Fibroblast of lung (primary cell): ENCODE results near the gene SLC6A4. TPM values are rescaled to one million over a fixed set of nuclear protein-coding genes. Genes with fewer than 3 reads are reported as not detected.
A peak's percentile ranks its signal among the peaks of the same experiment; 100 is the strongest.

Experiments
- DNase-seq, 2 donors: peaks; one replicate each; pipeline versions ENCODE4 v3.0.0 to v3.0.0-alpha.2; 2010; ENCODE audit warnings: low read depth in 2 of 2
- H2AFZ ChIP-seq: 2 replicates; pipeline ENCODE4 v1.5.1; 2012; ENCODE audit warnings: low read length, control low read depth, inconsistent platforms
- H3K27ac ChIP-seq: 2 replicates; pipeline ENCODE4 v1.5.1; 2011; ENCODE audit warnings: low read length, control low read depth; ENCODE audit not compliant: insufficient read depth
- H3K27me3 ChIP-seq: 2 replicates; pipeline ENCODE4 v1.5.1; 2011; ENCODE audit warnings: mild to moderate bottlenecking, low read length; ENCODE audit not compliant: control insufficient read depth, insufficient read depth
- H3K36me3 ChIP-seq: 2 replicates; pipeline ENCODE4 v1.5.1; 2011; ENCODE audit warnings: low read length; ENCODE audit not compliant: control insufficient read depth, insufficient read depth
- H3K4me1 ChIP-seq: 2 replicates; pipeline ENCODE4 v1.5.1; 2011; ENCODE audit warnings: low read length; ENCODE audit not compliant: control insufficient read depth, insufficient read depth; ENCODE audit errors: extremely low read depth
- H3K4me2 ChIP-seq: 2 replicates; pipeline ENCODE4 v1.5.1; 2011; ENCODE audit warnings: low read length, control low read depth; ENCODE audit not compliant: insufficient read depth; ENCODE audit errors: extremely low read depth
- H3K4me3 ChIP-seq, 4 experiments: fragments of 200-600 bp in 1 of 4; sonication (generic) in 1 of 4; replicated peaks in 1 of 4; 2 replicates each; pipeline ENCODE4 v1.5.1; 2011 to 2016; ENCODE audit warnings: low read length in 4 of 4, low read depth in 3 of 4, mild to moderate bottlenecking in 3 of 4, control low read depth in 2 of 4, inconsistent platforms in 1 of 4, mixed read lengths in 1 of 4; ENCODE audit not compliant: insufficient read depth in 1 of 4; ENCODE audit errors: control extremely low read depth in 1 of 4
- H3K79me2 ChIP-seq: 2 replicates; pipeline ENCODE4 v1.5.1; 2012; ENCODE audit warnings: mild to moderate bottlenecking, low read length, inconsistent platforms; ENCODE audit not compliant: control insufficient read depth, insufficient read depth
- H3K9ac ChIP-seq: 2 replicates; pipeline ENCODE4 v1.5.1; 2011; ENCODE audit warnings: mild to moderate bottlenecking, low read length, control low read depth; ENCODE audit not compliant: insufficient read depth
- H3K9me3 ChIP-seq: 2 replicates; pipeline ENCODE4 v1.5.1; 2012; ENCODE audit warnings: low read depth, low read length; ENCODE audit not compliant: control insufficient read depth, insufficient read depth
- H4K20me1 ChIP-seq: 2 replicates; pipeline ENCODE4 v1.5.1; 2011; ENCODE audit warnings: low read length; ENCODE audit not compliant: control insufficient read depth, insufficient read depth; ENCODE audit errors: extremely low read depth
- EZH2 ChIP-seq: IDR thresholded peaks from 2 replicates; pipeline ENCODE4 v1.5.1; 2012; ENCODE audit warnings: low read length, control low read depth, mild to moderate bottlenecking; ENCODE audit errors: missing control alignments
- polyA plus RNA-seq, 2 donors: library from polyadenylated mRNA; depleted of rRNA in 1 of 2; stranded (reverse) in 1 of 2; unstranded in 1 of 2; fragments of >200 nt; gene quantifications; 2 replicates each; pipeline ENCODE4 v1.2.1, GENCODE V29; 2011 to 2012; ENCODE audit warnings: missing spikeins in 1 of 2
- total RNA-seq: library from RNA; depleted of rRNA; stranded (reverse); fragments of >200 nt; gene quantifications from 2 replicates; pipeline ENCODE4 v1.2.1, GENCODE V29; 2014
- TF ChIP-seq, protein P1 (sequence below), 2 donors: IDR thresholded peaks in 1 of 2; conservative IDR thresholded peaks in 1 of 2; 1 replicate in 1 of 2; 2 replicates in 1 of 2; pipeline ENCODE4 v1.5.1; 2011 to 2012; ENCODE audit warnings: low read length in 2 of 2, control low read depth in 1 of 2, inconsistent platforms in 1 of 2, low read depth in 1 of 2, mild to moderate bottlenecking in 1 of 2

The SLC6A4 gene
- total and polyA plus RNA-seq, 2 donors (not counting 1 experiment from before 2014, with no cell fraction given) = not detected

DNA sequence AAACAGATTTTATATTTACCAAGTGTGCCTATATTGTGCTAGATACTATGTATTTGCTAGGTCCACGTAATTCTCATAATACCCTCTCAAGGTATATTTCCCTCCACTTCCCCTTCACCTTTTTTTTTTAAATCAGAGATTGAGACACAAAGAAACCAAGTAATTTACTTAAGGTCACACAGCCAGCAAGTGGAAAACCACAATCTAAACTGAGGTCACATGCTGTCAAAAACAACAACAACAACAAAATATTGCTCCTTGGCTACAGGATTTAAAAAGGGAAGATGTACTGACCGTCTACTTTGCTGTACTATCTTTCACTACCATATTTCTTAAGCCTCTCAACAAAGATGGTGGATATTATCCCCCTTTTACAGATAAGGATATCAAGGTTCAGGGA is 40.4 kb upstream of the SLC6A4 start:
- Histone ChIP-seq H4K20me1 (no peaks in the 10 kb centered on the region), H3K4me1 (no peaks in the 10 kb centered on the region), H3K27ac (no peak overlapping the region), H3K36me3 (peaks cover 7% of the 10 kb centered on the region), H3K4me3 (no peak overlapping the region), H3K9me3 (no peaks in the 10 kb centered on the region), H3K27me3 (no peaks in the 10 kb centered on the region), H3K79me2 (no peaks in the 10 kb centered on the region), H3K4me2 (no peak overlapping the region), H3K9ac (no peak overlapping the region), H2AFZ (no peak overlapping the region)
- no peak for TF ChIP-seq EZH2
- TF ChIP-seq, protein P1, sequence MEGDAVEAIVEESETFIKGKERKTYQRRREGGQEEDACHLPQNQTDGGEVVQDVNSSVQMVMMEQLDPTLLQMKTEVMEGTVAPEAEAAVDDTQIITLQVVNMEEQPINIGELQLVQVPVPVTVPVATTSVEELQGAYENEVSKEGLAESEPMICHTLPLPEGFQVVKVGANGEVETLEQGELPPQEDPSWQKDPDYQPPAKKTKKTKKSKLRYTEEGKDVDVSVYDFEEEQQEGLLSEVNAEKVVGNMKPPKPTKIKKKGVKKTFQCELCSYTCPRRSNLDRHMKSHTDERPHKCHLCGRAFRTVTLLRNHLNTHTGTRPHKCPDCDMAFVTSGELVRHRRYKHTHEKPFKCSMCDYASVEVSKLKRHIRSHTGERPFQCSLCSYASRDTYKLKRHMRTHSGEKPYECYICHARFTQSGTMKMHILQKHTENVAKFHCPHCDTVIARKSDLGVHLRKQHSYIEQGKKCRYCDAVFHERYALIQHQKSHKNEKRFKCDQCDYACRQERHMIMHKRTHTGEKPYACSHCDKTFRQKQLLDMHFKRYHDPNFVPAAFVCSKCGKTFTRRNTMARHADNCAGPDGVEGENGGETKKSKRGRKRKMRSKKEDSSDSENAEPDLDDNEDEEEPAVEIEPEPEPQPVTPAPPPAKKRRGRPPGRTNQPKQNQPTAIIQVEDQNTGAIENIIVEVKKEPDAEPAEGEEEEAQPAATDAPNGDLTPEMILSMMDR (conservative IDR thresholded peaks at IDR 0.05 in 1 of 2, IDR thresholded peaks at IDR 0.05 in 1 of 2; ENCODE audit: low read depth in 1 of 2, low read length in 2 of 2) = no peak
- no peak for DNase-seq

DNA sequence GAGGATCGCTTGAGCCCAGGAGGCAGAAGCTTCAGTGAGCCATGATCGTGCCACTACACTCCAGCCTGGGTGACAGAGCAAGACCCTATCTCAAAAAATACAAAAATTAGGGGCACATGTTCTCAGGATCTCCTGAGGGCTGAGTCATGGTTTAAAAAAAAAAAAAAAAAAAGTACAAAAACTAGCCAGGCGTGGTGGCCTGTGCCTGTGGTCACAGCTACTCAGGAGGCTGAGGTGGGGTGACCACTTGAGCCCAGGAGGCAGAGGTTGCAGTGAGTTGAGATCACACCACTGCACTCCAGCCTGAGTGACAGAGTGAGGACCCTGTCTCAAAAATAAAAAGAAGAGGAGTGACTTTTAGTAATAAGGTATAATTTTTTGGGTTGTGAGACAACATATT is 39.4 kb upstream of the SLC6A4 start:
- H2AFZ ChIP-seq = no peak overlapping the region
- DNase-seq = no peak
- H3K9me3 ChIP-seq = no peaks in the 10 kb centered on the region
- no peaks in the 10 kb centered on the region for H4K20me1 ChIP-seq
- no peak overlapping the region for H3K4me3 ChIP-seq
- no peaks in the 10 kb centered on the region for H3K4me1 ChIP-seq
- H3K27me3 ChIP-seq = no peaks in the 10 kb centered on the region
- H3K79me2 ChIP-seq = no peaks in the 10 kb centered on the region
- H3K4me2 ChIP-seq = no peak overlapping the region
- TF ChIP-seq, protein P1 (conservative IDR thresholded peaks at IDR 0.05 in 1 of 2, IDR thresholded peaks at IDR 0.05 in 1 of 2; ENCODE audit: low read depth in 1 of 2, low read length in 2 of 2) = no peak
- TF ChIP-seq EZH2 = no peak
- H3K27ac ChIP-seq = no peak overlapping the region
- H3K36me3 ChIP-seq = peaks cover 7% of the 10 kb centered on the region
- no peak overlapping the region for H3K9ac ChIP-seq

DNA sequence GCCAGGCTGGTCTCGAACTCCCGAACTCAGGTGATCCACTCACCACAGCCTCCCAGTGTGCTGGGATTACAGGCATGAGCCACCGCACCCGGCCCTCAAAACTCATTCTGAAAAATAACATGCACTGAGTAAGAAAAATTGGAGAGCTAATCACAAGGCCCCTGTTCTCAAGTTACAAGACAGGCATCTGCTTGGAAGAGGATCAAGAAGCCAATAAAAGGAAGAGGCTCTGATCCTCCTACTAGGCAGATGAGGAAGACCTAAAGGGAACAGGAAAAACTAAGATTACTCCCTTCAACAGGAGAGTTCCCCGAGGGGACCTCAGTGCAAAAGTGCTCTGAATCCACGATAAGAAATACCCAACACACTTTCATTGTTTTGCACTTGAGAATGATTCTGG is 37.9 kb upstream of the SLC6A4 start:
- H3K4me1 ChIP-seq = no peaks in the 10 kb centered on the region
- H3K79me2 ChIP-seq = no peaks in the 10 kb centered on the region
- no peaks in the 10 kb centered on the region for H4K20me1 ChIP-seq
- H3K4me3 ChIP-seq = no peak overlapping the region
- peaks cover 7% of the 10 kb centered on the region for H3K36me3 ChIP-seq
- no peak overlapping the region for H2AFZ ChIP-seq
- no peak overlapping the region for H3K9ac ChIP-seq
- no peak overlapping the region for H3K4me2 ChIP-seq
- H3K9me3 ChIP-seq = no peaks in the 10 kb centered on the region
- TF ChIP-seq, protein P1 (conservative IDR thresholded peaks at IDR 0.05 in 1 of 2, IDR thresholded peaks at IDR 0.05 in 1 of 2; ENCODE audit: low read depth in 1 of 2, low read length in 2 of 2) = no peak
- TF ChIP-seq EZH2 = no peak
- H3K27me3 ChIP-seq = no peaks in the 10 kb centered on the region
- DNase-seq = peak; percentile 20 to 22
- H3K27ac ChIP-seq = no peak overlapping the region
